Measurements from ENCODE around the gene CYP2D6. TPM values are rescaled to one million over a fixed set of nuclear protein-coding genes. Genes with fewer than 3 reads are reported as not detected.

Gene CYP2D6
- total RNA-seq, 1 donor from 2014 or later: 1.4 TPM

GRCh38 chr22:42174062-42174461 lies 43.5 kb upstream of the CYP2D6 start:
- DNase-seq (ENCODE audit: extremely low spot score, unreplicated experiment): no peak
- Mint-ChIP-seq H3K27me3 (ENCODE audit: unreplicated experiment) (no peaks in the 10 kb centered on the region), H3K9me3 (ENCODE audit: unreplicated experiment) (no peaks in the 10 kb centered on the region), H3K27ac (ENCODE audit: unreplicated experiment) (no peak overlapping the region), H3K4me3 (ENCODE audit: unreplicated experiment) (no peak overlapping the region), H3K36me3 (ENCODE audit: unreplicated experiment) (peaks cover 16% of the 10 kb centered on the region), H3K4me1 (ENCODE audit: unreplicated experiment) (peaks cover 26% of the 10 kb centered on the region)
- no peak for TF ChIP-seq CTCF (IDR thresholded peaks at IDR 0.05)

GRCh38 chr22:42173183-42173926 lies 42.7 kb upstream of the CYP2D6 start:
- Mint-ChIP-seq H3K4me1 (ENCODE audit: unreplicated experiment) (peaks cover 22% of the 10 kb centered on the region), H3K9me3 (ENCODE audit: unreplicated experiment) (no peaks in the 10 kb centered on the region), H3K4me3 (ENCODE audit: unreplicated experiment) (no peak overlapping the region), H3K27ac (ENCODE audit: unreplicated experiment) (no peak overlapping the region), H3K36me3 (ENCODE audit: unreplicated experiment) (peaks cover 14% of the 10 kb centered on the region), H3K27me3 (ENCODE audit: unreplicated experiment) (no peaks in the 10 kb centered on the region)
- TF ChIP-seq CTCF (IDR thresholded peaks at IDR 0.05): no peak
- no peak for DNase-seq (ENCODE audit: extremely low spot score, unreplicated experiment)

GRCh38 chr22:42172773-42173172 lies 42.2 kb upstream of the CYP2D6 start:
- TF ChIP-seq CTCF (IDR thresholded peaks at IDR 0.05): no peak
- peaks cover 14% of the 10 kb centered on the region for H3K36me3 Mint-ChIP-seq (ENCODE audit: unreplicated experiment)
- no peak for DNase-seq (ENCODE audit: extremely low spot score, unreplicated experiment)
- peaks cover 22% of the 10 kb centered on the region for H3K4me1 Mint-ChIP-seq (ENCODE audit: unreplicated experiment)
- no peak overlapping the region for H3K4me3 Mint-ChIP-seq (ENCODE audit: unreplicated experiment)
- no peaks in the 10 kb centered on the region for H3K27me3 Mint-ChIP-seq (ENCODE audit: unreplicated experiment)
- no peaks in the 10 kb centered on the region for H3K9me3 Mint-ChIP-seq (ENCODE audit: unreplicated experiment)
- no peak overlapping the region for H3K27ac Mint-ChIP-seq (ENCODE audit: unreplicated experiment)

GRCh38 chr22:42171946-42172719 lies 41.5 kb upstream of the CYP2D6 start:
- H3K4me3 Mint-ChIP-seq (ENCODE audit: unreplicated experiment): no peak overlapping the region
- H3K4me1 Mint-ChIP-seq (ENCODE audit: unreplicated experiment): peaks cover 20% of the 10 kb centered on the region
- H3K36me3 Mint-ChIP-seq (ENCODE audit: unreplicated experiment): peaks cover 14% of the 10 kb centered on the region
- no peaks in the 10 kb centered on the region for H3K27me3 Mint-ChIP-seq (ENCODE audit: unreplicated experiment)
- no peak overlapping the region for H3K27ac Mint-ChIP-seq (ENCODE audit: unreplicated experiment)
- DNase-seq (ENCODE audit: extremely low spot score, unreplicated experiment): no peak
- H3K9me3 Mint-ChIP-seq (ENCODE audit: unreplicated experiment): no peaks in the 10 kb centered on the region
- no peak for TF ChIP-seq CTCF (IDR thresholded peaks at IDR 0.05)

- H3K36me3 Mint-ChIP-seq (ENCODE audit: unreplicated experiment): peaks cover 16% of the 10 kb centered on the region
- no peaks in the 10 kb centered on the region for H3K27me3 Mint-ChIP-seq (ENCODE audit: unreplicated experiment)
- TF ChIP-seq CTCF (IDR thresholded peaks at IDR 0.05): no peak
- no peak for DNase-seq (ENCODE audit: extremely low spot score, unreplicated experiment)
- H3K4me1 Mint-ChIP-seq (ENCODE audit: unreplicated experiment): peaks cover 20% of the 10 kb centered on the region
- no peak overlapping the region for H3K4me3 Mint-ChIP-seq (ENCODE audit: unreplicated experiment)
- no peaks in the 10 kb centered on the region for H3K9me3 Mint-ChIP-seq (ENCODE audit: unreplicated experiment)
- no peak overlapping the region for H3K27ac Mint-ChIP-seq (ENCODE audit: unreplicated experiment)
Measured at GRCh38 chr22:42171417-42171816, 40.8 kb upstream of the CYP2D6 start.

Measured in osteocyte (in vitro differentiated cells).